CD4-positive, alpha-beta T cell treated with Interleukin-17A for 4 hours (primary cell): ENCODE results near the gene ZDHHC22.

Experiments used
- DNase-seq: peaks from one replicate; pipeline ENCODE4 v3.0.0-alpha.2; 2020; ENCODE audit warnings: mixed read lengths

The ZDHHC22 gene

DNA sequence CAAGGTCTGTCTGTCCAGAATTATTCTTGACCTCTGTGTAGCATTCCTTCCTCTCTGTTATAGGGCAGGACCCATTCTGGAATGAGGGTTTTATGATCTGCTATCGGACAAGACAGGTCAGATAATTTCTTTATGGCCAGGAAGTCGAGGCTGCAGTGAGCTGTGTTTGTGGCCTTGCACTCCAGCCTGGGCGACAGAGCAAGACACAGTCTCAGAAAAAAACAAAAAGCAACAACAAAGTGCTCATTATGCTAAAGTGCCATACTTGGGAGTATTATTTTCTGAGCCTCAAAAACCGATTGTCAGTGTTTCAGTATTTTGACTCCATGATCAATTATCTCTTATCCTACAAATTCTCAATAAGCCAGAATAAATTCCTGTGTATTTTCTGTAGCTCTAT lies 39.4 kb downstream of the ZDHHC22 start:
- DNase-seq = no peak

DNA sequence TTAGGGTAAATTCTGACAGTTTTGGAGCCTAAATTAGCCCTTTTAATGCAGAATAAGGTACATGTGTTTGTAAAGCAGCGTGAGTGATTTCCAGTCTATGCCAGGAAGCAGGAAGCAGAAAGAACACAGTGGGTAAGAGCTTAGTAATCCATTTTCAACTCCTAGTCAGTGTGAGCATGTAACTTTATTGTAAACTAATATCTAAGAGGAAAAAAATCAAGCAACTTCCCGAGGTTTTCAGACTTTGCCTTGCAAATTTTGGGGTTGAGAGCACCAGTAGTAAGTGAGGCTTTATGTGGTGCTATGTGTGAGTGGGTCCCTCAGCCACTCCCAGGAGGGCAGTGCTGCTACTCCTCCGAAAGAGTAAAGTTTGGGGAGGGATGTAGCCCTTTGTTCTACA lies 40.6 kb downstream of the ZDHHC22 start:
- DNase-seq = no peak

DNA sequence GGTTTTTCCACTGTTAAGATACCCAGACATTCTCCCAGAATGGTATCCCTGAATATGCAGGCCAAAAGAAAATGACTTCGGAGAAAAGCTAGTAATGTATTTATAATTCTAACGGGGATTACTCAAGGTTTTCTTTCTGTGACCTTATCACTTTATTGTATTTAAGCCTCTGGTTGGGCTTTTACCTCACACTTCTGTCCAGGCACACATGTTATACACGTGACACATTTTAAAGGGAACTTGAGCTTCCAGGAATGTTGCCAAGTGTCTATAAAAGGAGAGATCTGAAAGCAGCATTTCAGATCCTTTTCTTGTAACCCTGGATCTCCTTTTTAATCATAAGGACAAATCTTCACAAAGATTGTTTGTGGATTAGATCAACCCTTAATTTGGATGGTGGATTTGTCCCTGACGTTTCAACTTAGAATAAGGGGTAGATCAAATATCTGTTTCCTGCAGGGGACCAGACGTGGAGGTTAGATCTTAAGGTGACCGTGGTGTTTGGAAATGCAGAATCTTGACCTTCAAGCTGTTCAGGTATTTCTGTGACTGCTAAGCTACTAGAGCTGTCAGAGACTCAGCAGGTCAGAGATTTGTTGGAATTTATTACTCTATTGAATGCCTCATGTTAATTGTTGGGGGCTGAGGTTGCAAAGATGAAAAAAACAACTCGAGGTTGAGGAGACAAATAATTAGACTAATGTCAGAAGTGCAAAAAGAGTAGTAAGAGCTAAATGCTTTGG lies 42.0 kb downstream of the ZDHHC22 start:
- no peak for DNase-seq

DNA sequence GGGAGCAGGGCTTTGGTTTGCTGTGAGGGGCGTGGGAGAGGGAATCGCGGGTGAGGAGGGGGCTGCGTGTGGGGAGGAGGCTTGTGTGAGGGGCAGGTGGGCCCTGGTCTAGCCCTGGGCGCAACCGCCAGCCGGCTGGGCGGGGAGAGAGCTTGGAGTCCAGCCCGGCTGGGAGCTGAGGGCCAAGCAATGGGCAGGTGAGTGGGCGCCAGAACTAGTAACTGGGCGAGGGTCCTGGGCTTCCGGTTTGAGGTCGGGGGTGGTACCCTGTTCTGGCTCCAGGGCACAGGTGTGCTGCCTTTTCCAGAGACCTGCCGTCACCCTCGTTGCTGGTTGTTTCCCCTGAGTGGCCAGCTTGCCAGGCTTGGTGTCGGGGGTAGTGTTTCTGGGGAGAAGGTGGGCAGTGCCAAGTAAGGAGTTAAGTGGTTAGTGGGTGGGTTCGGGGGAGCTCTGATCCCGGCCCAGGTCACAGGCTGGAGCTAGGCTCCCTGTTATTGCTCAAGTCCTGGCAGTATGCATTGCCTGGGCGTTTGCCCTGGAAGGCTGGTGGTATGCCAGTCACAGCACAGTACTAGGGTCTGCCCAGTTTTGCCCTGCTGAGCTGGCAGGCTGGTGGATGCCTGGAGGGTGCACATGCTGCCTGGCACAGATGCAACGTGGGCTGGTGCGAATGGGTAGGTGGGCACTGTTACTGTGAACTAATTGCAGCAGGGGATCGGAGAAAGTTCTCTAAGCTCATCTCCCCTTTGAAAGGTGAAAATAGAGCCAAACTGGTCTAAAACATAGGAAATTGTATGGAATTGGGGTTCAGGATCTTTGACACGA lies 42.9 kb downstream of the ZDHHC22 start:
- DNase-seq = peak; percentile 29

DNA sequence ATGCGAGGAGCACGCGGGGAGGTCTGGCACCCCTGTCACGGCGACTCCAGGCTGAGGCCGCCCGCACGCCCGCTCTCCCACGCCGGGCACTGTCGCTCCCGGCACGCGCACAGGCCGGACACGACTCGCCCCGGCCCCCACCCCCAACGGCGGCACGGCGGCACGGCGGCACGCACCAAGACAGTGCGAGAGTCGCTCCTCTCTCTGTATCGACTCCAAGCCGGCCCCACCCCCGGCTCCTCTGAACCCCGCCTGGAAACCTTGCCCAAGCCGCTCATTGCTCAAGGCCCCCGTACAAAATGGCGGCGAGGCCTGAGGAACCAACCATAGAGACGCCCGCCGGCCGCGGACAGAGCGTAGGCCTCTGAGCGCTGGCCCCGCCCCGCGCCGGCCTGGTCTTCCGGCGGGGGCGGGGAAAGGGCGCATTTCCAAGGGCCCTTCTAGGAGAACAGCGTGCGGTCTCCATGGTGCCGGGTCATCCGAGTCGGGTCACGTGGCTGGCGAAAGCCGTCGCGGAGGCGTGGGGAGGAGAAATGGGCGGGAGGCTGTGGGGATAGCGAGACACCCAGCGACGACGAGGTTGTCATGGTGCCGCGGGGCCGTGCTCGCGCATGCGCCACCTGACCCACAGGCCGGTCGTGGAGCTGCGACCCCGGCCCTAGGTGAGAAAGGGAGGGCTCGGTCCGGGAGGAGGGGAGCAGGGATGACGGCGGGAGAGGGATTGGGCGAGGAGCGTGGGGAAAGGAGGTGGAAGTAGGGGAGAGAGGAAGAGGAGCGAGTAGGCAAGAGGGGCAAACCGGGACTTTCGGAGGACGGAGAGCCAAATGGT lies 43.7 kb downstream of the ZDHHC22 start, which contains the start of gene CIPC:
Gene CIPC (plus strand): TSS at position 559 of the 829 bp plus-strand sequence. CDS start 7,451 bp downstream, outside the sequence.
- peak; percentile 99 for DNase-seq

DNA sequence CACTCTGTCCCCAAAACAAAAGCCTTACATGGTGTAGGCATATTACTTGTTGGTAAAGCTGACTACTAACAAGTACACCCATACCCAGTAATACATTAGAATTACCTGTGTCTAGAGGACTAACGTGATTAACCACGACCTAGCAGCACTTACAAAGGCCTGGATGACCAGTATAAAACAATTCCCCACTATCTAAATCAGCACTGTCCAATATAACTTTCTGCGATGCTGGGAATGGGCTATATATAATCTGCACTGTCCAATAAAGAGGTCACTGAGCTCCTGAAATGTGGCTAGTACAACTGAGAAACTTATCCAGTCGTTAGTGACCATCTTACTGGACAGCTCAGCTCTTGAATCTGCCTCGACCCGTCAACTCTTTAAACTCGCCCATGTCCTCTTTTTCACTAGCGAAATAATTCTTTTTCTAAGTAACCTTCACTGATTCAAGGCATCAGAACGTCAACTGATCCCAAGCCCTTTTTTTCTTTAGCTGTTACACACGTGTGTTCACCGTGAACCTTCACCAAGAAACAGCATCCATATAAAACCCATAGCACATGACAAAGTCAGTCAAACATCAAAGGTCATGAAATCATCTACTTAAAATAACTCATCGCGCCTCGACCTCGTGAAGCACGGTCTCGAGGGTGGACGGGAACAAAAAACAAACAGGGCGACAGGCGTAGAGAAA lies 44.4 kb downstream of the ZDHHC22 start:
- no peak for DNase-seq

DNA sequence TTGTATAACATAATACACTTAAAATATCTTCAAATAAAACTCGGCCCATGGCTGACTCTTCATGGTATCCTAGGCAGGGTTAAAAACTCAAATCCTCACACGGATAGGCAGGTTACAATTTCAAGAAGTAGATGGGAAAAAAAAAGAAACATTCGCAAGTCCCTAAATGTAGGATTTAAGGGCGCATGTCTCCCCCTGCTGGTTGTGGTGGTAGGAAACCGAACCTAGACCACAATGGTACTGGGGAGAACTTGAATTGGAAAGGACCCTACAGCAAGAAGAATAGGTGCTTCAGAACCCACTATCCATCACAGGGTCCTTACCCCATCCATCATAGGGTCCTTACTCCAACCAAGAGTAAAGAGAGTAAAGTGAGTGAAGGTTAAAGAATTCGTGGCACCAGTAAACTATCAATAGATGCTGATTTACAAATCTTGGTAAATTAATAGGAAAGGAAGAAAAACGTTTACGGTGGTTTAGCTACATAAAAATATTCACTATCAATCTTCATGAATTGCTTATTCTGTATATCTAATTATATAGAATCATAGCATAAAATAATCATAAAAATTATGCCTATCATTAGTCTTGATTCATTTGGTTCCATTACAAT lies 46.8 kb downstream of the ZDHHC22 start:
- peak; percentile 84 for DNase-seq

DNA sequence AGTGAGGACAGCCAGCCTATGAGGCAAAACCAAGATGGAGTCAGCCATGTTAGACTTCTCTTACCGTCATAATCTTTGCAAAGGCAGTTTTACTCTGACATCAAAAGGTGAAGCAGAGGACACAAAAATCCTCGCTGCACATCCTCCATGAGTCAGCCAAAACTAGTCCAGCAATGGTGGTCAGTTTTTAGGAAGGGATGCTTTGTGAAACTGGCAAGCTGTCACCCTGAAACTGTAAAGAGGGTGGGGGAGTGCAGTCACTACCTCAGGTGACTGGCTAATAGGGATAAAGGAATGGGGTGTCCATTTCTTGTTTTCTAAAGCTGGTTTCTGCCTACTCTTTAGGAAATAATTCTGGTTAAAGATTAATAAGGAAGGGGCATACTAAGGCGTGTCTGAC lies 48.9 kb downstream of the ZDHHC22 start:
- no peak for DNase-seq

DNA sequence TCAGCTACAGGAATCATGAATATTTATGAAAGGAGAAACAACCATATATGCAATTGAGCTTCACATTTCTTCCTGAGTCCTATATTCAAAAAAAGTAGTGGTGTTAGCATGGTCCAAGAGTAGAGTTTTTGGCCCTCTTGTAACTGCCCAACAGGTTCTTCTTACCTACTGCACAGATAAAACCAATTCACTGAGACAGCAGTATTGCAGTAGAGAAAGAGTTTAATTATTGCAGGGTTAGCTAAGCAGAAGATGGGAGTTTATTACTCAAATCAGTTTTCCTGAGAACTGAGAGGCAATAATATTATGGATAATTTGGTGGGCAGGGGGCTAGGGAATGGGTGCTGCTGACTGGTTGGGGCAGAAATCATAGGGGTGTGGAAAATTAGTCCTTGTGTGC lies 50.1 kb downstream of the ZDHHC22 start:
- no peak for DNase-seq

DNA sequence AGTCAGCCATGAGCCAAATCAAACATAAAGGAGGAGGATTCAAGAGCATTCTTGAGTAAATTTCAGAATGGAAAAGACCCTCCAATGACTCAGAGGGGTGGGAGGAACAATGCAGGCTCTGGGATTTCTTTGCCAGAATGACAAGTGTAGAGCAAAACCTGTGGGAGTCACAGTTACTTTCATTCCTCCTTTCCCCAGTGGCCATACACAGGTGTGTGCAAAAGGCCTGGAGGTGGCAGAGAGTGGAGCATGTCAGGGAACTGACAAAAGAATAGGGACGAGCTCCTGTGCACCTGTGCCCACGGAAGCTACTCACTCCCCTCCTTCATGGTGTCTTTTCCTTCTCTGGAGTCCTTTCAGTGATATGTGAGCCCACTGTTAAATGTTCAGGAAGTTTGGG lies 52.9 kb downstream of the ZDHHC22 start:
- DNase-seq = no peak

DNA sequence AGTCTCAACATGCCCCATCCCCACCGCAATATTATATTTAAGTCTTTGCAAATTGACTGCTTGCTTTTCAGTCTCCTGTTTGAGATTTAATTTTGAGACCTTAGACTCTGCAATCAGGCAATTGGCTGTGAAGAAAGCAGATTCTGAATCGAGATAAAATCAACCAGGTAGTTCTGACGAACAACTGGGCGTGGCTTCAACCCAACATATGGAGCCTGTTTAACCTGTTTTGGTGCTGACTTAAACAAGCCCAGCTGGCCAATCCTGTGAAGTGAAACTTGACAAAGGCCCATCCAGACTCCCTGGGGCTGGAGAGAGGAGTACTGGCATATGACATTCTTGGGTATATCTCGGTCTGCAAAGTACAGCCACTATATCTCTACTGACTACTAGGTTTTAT lies 53.4 kb downstream of the ZDHHC22 start:
- no peak for DNase-seq

DNA sequence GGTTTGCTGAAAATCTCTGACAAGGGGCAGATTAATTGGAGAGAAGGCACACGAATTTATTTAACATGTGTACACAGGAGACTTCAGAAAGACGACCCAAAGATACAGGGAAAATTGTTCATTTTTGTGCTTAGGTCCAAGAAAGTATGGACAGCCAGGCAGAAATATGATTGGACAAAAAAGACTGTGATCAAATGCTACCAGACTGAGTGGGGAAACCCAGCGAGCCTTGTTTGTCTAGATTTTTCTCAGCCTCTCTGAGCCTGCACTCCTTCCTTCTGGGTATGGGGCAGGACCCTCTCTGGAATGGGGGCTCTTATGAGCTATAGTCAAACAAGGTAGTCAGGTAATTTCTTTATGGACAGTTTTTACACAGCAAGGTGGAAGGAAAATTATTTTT lies 54.0 kb downstream of the ZDHHC22 start:
- no peak for DNase-seq

DNA sequence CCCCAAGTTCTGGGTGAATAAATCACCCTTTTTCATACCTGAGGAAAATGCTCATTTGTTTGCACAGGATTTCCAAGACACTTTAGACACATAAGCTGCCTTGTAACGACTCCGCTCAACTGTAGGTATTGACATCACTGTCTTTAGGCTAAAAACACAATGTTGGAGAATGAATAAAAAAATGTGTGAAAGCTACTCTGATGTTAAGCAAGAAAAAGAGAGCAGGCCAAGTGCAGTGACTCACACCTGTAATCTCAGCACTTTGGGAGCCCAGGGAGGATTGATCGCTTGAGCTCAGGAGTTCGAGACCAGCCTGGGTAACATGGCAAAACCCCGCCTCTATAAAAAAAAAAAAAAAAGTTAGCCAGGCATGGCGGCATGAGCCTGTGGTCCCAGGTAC lies 54.6 kb downstream of the ZDHHC22 start:
- DNase-seq = no peak

DNA sequence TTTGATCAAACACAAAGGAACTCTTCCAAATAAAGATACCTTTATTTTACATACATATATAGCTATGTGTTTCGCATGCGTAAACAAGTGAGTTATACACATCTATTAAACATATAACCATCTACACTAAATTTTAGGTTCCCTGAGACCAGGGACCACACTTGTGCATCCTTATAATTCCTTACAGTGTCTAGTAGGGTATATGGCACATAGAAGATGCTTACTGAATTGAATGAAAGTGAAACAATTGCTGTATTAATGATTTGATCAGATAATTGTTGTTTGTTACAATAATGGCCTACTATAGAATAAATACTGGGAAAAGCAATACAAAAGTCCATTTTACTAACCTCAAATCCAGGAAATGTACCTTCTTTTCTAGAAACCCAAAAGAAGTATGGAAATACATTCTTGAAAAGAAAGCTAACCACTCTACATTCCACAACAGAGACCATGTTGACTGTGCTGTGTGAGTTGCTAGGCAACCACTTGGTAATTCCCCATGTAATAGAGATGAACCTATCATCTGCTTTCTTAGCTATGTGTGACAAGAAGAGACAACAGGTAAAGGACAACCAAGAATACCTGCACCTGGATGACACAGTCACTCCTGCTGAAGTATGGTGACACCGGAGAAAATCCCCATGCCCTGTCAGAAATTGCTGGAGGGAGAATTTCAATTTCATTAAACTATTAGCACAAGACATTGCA lies 55.4 kb downstream of the ZDHHC22 start:
- DNase-seq = no peak

DNA sequence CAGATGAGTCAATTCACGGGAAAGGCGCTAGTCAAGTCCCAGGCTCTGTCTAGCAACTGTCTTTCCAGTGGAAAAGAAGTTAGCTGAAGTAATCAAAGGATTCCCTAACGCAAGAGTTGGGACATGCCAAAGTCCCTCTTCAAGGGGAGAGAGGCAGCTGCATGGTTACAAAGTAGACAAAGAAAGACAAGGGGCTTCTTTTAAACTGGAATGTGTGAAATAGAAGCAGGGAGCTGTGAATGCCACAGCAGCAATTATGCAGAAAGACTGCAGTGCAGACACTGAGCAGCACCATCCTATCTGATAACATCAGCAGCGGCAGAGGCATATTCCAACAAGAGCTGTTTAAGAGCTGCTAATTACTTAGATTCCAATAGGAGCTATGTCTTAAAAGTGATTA lies 56.1 kb downstream of the ZDHHC22 start:
- no peak for DNase-seq

DNA sequence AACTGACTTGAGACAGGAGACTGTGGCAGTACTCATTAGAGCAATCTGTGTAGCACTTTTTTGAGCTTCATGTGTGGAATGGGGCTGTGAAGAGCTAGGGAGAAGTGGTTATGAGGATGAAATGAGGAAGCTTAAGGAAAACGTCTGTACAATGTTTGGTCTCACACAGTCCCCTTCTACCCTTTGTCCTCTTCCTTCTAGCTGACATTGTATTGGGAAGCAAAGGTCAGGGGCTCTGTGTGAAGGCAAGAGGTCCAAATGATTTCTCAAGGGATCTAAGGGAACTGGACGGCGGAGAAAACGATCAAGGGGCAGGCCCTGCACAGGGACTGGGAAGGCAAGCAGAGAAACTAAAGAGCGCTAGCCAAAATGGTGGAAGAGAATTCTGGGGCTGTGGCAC lies 56.6 kb downstream of the ZDHHC22 start:
- DNase-seq = no peak

DNA sequence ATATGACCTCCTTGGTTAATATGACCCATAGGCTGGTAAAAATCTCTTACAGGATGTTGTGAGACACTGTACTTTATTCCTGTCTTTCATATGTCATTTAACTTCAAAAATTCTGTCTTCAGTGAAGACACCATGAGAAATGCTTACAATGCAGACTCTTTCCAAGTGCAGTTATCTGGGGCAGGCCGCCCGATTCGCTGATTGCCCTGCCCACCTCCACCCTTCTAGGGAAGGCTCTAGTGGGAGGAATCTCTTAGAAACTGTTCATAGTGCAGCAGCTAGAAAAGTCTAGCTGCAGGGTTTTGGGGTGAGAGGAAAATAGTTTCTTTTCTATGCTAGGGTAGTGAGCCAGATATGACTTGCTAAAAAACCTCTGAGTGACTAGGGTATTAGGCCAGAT lies 58.5 kb downstream of the ZDHHC22 start:
- DNase-seq = no peak

DNA sequence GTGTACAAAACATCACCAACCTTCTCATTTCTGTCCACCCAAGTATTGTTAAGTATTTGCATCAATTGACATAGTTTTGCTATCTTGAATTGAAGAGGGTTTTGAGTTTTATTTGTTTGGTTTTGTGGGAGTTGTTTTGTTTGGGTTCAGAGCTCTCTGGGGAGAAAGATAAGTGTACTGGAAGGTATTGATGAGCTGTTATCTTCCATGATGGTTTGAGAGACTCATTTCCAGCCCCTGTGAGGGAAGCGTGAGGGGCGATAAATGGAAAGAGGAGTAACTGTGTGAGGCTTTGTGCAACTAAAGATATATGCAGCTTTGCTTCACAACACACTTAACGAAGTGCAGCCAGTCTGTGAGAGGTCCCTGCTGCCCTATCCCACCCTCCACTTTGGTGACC lies 59.2 kb downstream of the ZDHHC22 start:
- no peak for DNase-seq
